NK-92 (cell line): ENCODE results near the gene ZBP1.
"Not testable (repeated sequence)": the region's sequence is repeated elsewhere in the genome, so short reads cannot be mapped to it uniquely, and the experiment has no call there.

ENCODE experiments used
- DNase-seq: peaks from one replicate; lab custom pipeline; 2025; ENCODE audit not compliant: unreplicated experiment; lab: John Stamatoyannopoulos, UW

The ZBP1 gene

DNA sequence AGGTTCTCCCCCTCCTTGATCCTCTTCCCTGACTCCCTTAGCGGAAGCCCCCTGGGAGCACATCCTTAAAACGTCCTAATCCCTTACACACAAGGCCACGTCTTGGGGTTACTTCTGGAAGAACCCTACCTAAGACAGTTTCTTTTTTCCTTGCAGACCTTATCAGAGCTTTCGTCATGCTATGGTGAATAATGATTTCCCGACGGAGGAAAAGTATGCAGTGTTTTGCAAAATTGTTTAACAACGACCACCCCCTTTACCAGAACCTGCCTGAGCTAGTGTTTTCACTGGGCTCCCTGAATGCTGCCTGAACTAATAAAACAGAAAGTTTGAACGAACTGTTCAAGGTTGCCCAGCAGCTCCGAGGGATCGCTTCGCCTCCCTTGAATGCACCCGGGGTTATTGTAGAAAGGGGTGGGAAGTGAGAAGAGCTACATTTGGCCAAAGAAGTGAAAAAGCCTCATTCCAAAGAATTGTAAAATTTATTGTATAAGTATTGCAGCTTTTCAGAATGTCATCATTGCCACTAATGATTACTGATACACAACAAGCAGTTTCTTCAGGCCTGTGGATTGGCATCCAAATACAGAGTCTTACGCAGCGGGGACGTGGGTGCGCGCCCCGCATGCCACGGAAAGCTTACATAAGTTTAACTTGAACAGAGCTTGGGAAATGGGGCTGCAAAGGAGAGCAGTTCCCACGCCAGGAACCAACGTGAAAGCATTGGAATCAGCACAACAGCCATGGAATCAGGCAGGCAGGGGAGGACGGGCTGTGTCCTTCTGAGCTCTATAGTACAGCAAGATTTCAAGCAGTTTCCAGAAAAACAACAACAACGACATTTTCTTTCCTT, 27.9 kb upstream of the ZBP1 start:
- DNase-seq: no peak

GRCh38 chr20:57647006-57647932, 27.0 kb upstream of the ZBP1 start:
- DNase-seq: no peak

GRCh38 chr20:57638895-57639236, 18.6 kb upstream of the ZBP1 start:
- no peak for DNase-seq

DNA sequence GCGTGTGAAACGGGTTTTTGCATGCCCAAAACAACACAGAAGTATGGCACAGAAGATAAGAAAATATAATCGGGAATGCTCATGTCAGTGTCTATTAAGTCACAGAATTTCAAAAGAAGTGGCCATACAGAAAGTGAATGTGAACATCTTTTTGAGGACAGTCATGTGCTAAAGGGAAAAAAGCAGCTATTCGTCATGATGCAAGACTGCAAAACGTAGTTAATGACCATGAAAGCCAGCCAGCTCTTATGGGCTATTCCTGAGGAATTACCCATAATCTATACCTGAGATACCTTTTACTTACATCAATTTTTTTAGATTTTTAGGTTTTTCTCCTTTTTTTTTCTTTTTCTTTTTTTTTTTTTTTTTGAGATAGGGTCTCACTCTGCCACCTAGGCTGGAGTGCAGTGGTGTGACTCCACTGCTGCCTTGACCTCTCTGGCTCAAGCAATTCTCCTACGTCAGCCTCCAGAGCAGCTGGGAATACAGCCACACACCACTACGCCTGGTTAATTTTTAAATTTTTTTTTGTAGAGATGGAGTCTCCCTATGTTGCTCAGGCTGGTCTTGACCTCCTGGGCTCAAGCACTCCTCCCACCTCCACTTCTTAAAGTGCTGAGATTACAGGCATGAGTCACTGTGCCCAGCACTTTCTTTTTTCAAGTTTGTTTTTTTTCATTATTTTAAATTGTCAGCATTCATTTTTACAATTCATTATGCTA, 18.1 kb upstream of the ZBP1 start:
- DNase-seq: no peak

DNA sequence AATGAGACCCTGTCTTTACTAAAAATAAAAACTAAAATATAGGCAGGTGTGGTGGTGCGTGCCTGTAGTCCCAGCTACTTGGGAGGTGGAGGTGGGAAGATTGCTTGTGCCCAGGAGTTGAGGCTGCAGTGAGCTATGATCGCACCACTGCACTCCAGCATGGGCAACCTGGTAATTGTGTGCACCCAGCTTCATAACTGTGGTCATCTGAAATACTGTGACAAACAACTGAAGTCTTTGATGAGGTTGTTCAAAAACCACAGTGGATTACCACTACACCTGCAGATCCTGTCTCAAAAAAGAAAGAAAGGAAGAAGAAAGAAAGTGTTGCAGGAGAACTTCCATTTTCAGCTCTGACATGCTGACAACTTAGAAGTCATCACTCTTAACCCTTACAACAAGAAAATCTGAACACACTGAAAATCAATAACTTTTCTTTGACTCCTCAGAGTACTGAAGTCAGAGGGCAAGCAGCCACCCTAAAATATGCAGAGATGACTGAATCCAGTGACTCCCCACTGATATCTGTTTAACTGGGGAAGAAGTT, 13.8 kb upstream of the ZBP1 start:
- no peak for DNase-seq

DNA sequence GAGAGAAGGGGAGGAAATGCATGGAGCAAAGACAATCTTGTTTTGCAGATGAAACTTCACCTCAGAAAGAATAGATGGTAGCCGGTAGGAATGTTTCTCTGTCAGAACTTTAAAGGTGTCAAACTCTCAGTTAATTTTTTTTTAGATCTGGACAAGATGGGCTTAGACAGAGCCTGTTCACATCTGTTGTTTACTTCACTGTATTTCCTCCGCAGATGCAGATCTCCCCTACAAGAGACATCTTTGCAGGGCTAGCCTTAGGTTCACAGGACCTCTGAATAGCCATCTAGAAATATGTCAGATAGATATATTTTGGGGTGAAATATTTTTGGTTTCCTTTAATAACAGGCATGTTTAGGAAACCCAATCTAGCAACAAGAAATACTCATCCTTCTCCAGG, 12.1 kb upstream of the ZBP1 start:
- no peak for DNase-seq

DNA sequence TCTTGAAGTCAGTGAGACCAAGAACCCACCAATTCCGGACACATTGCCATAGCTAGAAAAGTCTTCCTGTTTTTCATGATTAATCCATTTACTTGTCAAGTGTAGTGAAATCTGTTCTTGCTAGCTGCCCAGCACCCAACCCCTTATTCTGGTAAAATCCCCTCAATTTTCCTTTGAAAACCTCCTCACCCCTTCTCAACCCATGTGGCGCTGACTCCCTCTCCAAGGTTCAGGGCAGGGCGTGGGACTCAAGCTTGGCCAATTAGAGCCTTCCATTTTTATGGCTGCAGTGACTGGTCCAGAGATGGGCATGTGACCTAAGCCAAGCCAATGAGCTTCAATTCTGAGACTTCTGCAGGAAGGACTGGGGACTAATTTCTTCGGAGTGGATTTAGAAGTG, 9.8 kb upstream of the ZBP1 start:
- DNase-seq: no peak

DNA sequence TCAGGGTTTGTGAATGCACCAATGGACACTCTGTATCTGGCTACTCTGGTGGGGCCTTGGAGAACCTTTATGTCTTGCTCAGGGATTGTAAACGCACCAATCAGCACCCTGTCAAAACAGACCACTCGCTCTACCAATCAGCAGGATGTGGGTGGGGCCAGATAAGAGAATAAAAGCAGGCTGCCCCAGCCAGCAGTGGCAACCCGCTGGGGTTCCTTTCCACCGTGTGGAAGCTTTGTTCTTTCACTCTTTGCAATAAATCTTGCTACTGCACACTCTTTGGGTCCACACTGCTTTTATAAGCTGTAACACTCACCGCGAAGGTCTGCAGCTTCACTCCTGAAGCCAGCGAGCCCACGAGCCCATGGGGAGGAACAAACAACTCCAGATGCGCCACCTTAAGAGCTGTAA, 9.3 kb upstream of the ZBP1 start:
- not testable (repeated sequence) for DNase-seq

- DNase-seq: not testable (repeated sequence)
Measured at GRCh38 chr20:57628962-57629308, 8.7 kb upstream of the ZBP1 start.

- no peak for DNase-seq
Measured at GRCh38 chr20:57628047-57628961, 8.1 kb upstream of the ZBP1 start.

- DNase-seq: no peak
Measured at GRCh38 chr20:57627339-57627738, 7.1 kb upstream of the ZBP1 start.

GRCh38 chr20:57625978-57626377, 5.8 kb upstream of the ZBP1 start:
- no peak for DNase-seq

DNA sequence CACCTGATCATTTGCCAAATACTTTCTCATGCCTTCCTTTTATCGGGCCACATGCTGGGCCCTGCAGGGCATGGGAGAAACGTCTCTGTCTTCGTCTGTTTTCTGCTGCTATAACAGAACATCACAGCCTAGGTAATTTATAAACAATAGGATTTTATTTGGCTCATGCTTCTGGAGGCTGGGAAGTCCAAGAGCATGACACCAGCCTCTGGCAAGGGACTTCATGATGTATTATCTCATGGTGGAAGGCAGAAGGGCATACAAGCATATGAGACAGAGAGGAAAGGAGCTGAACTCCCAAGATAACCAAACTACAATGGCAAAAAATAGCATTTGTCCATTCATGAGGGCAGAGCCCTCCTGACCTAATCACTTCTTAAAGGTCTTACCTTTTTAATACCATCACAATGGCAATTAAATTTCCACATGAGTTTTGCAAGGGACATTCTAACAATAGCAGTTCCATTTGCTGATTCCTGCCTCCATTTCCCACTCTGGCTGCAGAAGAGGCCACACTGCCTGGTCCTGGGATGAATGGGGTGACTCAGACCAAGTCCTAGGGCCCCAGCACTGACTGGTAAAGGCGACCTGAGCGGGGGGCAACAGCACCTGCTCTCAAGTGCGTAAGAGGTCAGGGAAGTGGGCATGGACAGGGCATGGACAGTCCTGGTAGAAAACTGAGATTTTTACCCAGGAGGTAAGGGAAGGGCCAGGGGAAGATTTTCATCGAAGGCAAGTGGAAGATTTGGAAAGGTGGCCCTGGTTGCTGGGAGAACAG, 5.1 kb upstream of the ZBP1 start:
- DNase-seq: no peak

DNA sequence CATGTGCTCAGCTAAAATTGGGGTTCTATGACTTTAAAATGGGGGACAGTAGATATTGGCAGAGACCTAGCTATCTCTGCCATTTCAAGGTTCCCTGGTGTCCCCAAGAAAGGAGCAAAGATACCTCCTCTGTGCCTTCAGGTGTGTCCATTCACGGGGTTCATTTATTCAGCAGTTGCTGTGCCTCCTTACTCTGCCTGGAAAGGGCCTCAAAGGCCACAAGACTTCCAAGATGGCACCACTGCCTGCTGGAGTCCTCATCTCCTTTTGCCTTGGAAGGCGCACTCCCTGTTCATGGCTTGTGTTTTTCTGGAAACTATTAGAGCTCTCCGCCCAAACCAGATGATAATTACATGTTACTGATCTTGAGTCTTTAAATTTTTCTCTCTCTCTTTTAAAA, 3.9 kb upstream of the ZBP1 start:
- no peak for DNase-seq

GRCh38 chr20:57622579-57623381, 2.6 kb upstream of the ZBP1 start:
- DNase-seq: no peak

- no peak for DNase-seq
Measured at GRCh38 chr20:57622201-57622570, 2.0 kb upstream of the ZBP1 start.

- DNase-seq: no peak
Measured at GRCh38 chr20:57621421-57622200, 1.4 kb upstream of the ZBP1 start.

- DNase-seq: no peak
Measured at GRCh38 chr20:57620999-57621398, 773 bp upstream of the ZBP1 start.
